LNCAP (cell line): Measurements from ENCODE around the gene C12orf43.
A peak's percentile ranks its signal among the peaks of the same experiment; 100 is the strongest.

ENCODE experiments used
- CTCF ChIP-seq: fragments of 450-650 bp; IDR thresholded peaks from 2 replicates; pipeline ENCODE4 v1.5.1; 2017; ENCODE audit warnings: mild to moderate bottlenecking

C12orf43 gene

GRCh38 chr12:120978296-120979219 is 37.7 kb downstream of the C12orf43 start, which contains the start of gene HNF1A:
HNF1A (plus strand) TSS chr12:120978543; CDS start chr12:120978769, 226 bp downstream.
- TF ChIP-seq CTCF = no peak

GRCh38 chr12:120977531-120978295 is 38.6 kb downstream of the C12orf43 start:
- no peak for TF ChIP-seq CTCF

DNA sequence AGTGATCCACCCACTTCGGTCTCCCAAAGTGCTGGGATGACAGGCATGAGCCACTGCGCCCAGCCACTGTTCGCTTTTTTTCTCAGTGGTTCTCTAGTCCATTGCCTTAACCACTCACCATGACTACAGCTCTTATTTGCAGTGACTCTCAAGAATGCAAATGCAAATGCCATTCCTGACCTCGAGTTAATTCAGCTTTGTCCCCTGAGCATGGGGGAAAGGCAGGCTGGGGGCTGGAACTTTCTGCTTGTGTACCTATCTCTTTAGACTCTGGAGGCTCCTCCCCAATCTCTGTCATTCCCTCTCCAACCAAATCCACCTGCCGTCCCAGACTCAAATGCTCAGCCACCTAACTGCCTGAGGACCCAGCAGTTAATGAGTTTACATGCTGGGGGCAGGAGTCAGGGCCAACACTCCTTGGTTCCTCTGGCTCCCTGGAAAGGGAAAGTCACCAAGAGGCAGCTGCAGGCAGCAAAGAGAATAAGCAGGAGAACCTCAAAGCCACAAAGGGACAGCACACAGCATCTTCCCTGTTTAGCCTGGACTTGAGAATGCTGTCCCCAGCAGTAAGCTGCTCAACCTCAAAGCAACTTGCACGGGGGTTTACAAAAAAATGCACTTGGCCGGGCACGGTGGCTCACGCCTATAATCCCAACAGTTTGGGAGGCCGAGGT is 43.3 kb downstream of the C12orf43 start:
- TF ChIP-seq CTCF = no peak

GRCh38 chr12:120971299-120972180 is 44.7 kb downstream of the C12orf43 start:
- TF ChIP-seq CTCF = peak; percentile 79

GRCh38 chr12:120970310-120970709 is 46.0 kb downstream of the C12orf43 start:
- no peak for TF ChIP-seq CTCF

DNA sequence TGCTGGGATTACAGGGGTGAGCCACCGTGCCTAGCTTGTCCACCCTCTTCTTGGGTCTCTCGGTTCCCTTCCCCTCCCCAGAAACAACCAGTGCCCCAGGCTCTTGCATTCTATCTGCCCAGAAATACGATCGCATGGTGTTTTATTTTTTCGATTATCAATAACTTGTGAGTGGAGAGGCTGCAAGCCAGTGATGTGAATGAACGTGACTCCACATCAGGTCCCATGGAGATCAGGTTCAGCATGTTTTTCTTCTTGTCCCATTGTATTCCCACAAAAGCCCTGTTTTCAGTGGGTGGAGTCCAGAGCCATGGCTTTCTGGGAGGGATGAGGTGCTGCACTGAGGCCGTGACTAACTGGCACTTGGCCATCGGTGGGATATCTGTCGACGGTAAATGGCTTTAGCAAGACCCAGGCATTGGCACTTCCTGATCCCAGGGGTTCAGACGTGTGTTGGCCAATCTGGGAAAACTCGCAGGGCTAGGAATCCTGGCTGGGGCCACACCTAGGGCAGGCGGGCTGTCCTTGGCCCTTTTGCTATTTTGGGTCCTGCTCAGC is 50.7 kb downstream of the C12orf43 start:
- no peak for TF ChIP-seq CTCF
